ENCODE results near the gene IGFBP3.

Gene IGFBP3

DNA sequence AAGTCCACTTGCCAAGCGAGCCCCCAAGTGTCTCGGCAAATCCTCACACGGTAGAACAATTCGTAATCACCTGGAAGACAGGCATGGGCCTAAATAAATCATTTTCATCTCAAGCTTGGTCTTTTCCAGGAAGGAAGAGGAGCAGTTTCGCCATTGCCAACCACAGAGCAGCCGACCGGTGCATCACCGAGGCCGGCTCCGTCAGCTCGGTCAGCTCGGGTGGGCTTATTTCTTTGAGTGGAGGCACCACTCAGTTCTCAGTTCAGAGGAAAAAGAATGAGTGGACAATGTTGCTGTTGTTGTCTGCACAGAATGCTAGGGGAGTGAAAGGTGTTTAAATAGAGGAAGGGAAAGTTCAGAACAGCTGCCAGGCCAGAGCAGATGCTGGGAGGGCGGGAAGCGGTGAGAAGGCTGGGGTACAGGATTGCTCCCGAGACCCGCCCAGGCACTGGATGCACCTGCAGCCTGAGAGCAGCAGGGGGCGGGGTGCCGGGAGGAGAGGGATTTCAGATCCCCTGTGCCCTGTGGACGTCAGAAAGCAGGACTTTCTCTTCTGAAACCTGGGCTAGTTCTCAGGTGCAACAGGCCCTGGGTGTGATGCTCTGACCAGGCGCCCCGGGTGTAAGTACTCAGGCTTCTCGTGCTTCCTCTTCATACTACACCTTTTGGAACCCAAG lies 17.7 kb upstream of the IGFBP3 start:
- DNase-seq (ENCODE audit: low read depth, low spot score), result no peak
- TF ChIP-seq, protein P1, sequence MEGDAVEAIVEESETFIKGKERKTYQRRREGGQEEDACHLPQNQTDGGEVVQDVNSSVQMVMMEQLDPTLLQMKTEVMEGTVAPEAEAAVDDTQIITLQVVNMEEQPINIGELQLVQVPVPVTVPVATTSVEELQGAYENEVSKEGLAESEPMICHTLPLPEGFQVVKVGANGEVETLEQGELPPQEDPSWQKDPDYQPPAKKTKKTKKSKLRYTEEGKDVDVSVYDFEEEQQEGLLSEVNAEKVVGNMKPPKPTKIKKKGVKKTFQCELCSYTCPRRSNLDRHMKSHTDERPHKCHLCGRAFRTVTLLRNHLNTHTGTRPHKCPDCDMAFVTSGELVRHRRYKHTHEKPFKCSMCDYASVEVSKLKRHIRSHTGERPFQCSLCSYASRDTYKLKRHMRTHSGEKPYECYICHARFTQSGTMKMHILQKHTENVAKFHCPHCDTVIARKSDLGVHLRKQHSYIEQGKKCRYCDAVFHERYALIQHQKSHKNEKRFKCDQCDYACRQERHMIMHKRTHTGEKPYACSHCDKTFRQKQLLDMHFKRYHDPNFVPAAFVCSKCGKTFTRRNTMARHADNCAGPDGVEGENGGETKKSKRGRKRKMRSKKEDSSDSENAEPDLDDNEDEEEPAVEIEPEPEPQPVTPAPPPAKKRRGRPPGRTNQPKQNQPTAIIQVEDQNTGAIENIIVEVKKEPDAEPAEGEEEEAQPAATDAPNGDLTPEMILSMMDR (IDR thresholded peaks at IDR 0.05; ENCODE audit: low read depth, low read length), result peak; percentile 33
- no peak overlapping the region for H3K4me3 ChIP-seq (ENCODE audit: low read depth, low read length)
- in situ Hi-C loops (cut with HindIII; ENCODE audit: low sequenced_read_pairs), result no loop called here

DNA sequence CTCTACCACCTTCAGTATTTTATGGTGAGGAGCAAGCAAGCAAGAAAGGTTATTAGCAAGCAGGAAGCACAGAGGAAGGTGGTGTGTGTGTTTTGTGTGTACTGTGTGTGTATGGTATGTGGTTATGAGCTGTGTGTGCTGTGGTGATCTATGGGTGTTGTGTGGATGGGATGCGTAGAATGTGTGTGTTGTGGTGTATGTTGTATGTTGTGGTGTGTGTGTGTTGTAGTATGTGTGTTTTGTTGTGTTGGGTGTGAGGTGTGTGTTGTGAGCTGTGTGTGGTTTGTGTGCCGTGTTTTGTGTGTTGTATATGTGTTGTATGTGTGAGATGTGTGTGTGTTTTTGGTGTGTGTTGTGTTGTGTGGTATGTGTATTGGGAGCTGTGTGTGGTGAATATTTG lies 16.8 kb upstream of the IGFBP3 start:
- no peak overlapping the region for H3K4me3 ChIP-seq (ENCODE audit: low read depth, low read length)
- DNase-seq (ENCODE audit: low read depth, low spot score), result no peak
- in situ Hi-C loops (cut with HindIII; ENCODE audit: low sequenced_read_pairs), result no loop called here
- TF ChIP-seq, protein P1 (IDR thresholded peaks at IDR 0.05; ENCODE audit: low read depth, low read length), result no peak

DNA sequence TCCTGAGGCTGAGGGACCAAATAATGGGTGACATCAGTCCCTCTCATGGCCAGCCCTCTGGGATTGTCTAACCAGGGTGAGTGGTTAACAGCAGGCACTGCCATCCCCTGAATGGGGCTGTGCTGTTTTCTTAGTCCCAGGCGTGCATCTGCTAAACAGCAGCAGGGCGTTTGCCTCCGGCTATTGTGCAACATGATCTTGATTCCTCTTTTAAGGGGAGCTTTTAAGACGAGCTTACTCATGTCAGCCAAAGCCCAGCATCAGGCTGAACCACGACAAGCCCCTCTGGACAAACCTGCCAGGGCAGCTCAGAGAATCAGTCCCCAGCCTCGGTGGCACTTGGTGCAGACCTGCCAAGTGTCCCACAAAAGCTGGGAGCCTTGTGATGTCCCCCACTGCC lies 16.2 kb upstream of the IGFBP3 start:
- DNase-seq (ENCODE audit: low read depth, low spot score), result no peak
- in situ Hi-C loops (cut with HindIII; ENCODE audit: low sequenced_read_pairs), result no loop called here

DNA sequence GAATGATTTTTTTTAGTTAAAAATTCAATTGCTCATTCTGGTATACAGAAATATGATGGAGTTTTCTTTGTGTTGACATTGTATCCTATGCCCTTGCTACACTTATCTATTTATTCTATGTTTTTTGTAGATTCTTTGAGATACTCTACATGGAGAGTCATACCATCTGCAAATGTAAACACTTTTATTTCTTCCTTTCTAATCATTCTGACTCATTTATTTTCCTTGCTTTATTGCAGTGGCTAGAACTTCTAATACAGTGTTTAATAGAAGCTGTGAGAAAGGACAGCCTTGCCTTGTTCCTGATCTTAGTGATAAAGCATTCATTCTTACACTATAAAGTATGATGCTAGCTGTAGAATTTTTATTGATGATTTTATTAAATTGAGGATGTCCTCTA lies 9.9 kb upstream of the IGFBP3 start:
- TF ChIP-seq, protein P1 (IDR thresholded peaks at IDR 0.05; ENCODE audit: low read depth, low read length), result no peak
- in situ Hi-C loops (cut with HindIII; ENCODE audit: low sequenced_read_pairs), result no loop called here
- H3K4me3 ChIP-seq (ENCODE audit: low read depth, low read length), result no peak overlapping the region
- no peak for DNase-seq (ENCODE audit: low read depth, low spot score)

More for the DNA sequence above, 16.2 kb upstream of the IGFBP3 start:
- TF ChIP-seq, protein P1 (IDR thresholded peaks at IDR 0.05; ENCODE audit: low read depth, low read length), result no peak
- H3K4me3 ChIP-seq (ENCODE audit: low read depth, low read length), result no peak overlapping the region

DNA sequence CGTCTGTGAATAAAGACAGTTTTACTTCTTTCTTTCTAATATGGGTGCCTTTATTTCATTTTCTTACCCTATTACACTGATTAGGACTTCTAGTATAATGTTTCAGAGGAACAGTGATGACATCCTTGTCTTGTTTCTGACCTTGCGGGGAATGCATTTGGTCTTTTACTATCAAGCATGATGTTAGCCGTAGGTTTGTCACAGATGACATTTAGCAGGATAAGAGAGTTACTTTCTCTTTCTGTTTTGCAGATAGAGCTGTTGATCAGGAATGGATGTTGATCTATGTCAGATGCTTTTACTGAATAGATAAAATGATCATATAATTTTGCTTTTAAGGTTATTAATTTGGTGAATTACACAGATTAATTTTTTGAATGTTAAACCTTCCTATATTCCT lies 6.6 kb upstream of the IGFBP3 start:
- DNase-seq (ENCODE audit: low read depth, low spot score), result no peak
- in situ Hi-C loops (cut with HindIII; ENCODE audit: low sequenced_read_pairs), result no loop called here
- TF ChIP-seq, protein P1 (IDR thresholded peaks at IDR 0.05; ENCODE audit: low read depth, low read length), result no peak
- no peak overlapping the region for H3K4me3 ChIP-seq (ENCODE audit: low read depth, low read length)

DNA sequence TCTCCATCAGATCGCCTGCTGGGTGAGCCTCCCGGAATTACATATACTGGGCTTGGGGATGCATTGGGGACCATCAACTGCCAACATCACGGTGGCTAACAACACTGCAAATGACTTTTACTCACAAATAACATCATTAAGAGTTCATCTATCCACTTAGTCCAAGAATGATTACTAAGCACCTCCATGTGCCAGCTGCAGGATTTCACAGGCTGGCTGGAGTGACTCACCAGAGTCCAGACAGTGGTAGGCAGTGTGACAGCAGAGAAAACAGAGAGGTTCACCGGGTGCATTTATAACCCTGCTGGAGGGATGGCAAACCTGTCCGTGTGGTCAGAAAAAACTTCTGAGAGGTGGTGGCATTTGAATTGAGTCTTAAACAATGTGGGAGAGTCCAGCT lies 3.2 kb upstream of the IGFBP3 start:
- TF ChIP-seq, protein P1 (IDR thresholded peaks at IDR 0.05; ENCODE audit: low read depth, low read length), result no peak
- no peak overlapping the region for H3K4me3 ChIP-seq (ENCODE audit: low read depth, low read length)
- in situ Hi-C loops (cut with HindIII; ENCODE audit: low sequenced_read_pairs), result no loop called here
- DNase-seq (ENCODE audit: low read depth, low spot score), result peak; percentile 84
